Activated naive CD8-positive, alpha-beta T cell treated with anti-CD3 and anti-CD28 coated beads, Interleukin-2, amount 50 U/mL, for 24 hours (primary cell): ENCODE measurements around the gene INSR.

Source experiments
- ATAC-seq: fragments of 150-1000 bp; cut with Tn5 transposase; one replicate; pipeline ENCODE4 v1.10.0; 2021
- DNase-seq: peaks from one replicate; pipeline ENCODE4 v3.0.0; 2021
- H3K27ac Mint-ChIP-seq: one replicate; pipeline ENCODE4 v1.8.0; 2021; ENCODE audit warnings: mild to moderate bottlenecking, mixed read lengths
- H3K27me3 Mint-ChIP-seq: one replicate; pipeline ENCODE4 v1.8.0; 2021; ENCODE audit warnings: mixed read lengths
- H3K36me3 Mint-ChIP-seq: one replicate; pipeline ENCODE4 v1.8.0; 2021; ENCODE audit warnings: low read depth, mixed read lengths
- H3K4me1 Mint-ChIP-seq: one replicate; pipeline ENCODE4 v1.8.0; 2021; ENCODE audit warnings: mixed read lengths
- H3K4me3 Mint-ChIP-seq: one replicate; pipeline ENCODE4 v1.8.0; 2021; ENCODE audit warnings: mild to moderate bottlenecking, moderate library complexity, mixed read lengths
- H3K9me3 Mint-ChIP-seq: one replicate; pipeline ENCODE4 v1.8.0; 2021; ENCODE audit warnings: mixed read lengths

The INSR gene

DNA sequence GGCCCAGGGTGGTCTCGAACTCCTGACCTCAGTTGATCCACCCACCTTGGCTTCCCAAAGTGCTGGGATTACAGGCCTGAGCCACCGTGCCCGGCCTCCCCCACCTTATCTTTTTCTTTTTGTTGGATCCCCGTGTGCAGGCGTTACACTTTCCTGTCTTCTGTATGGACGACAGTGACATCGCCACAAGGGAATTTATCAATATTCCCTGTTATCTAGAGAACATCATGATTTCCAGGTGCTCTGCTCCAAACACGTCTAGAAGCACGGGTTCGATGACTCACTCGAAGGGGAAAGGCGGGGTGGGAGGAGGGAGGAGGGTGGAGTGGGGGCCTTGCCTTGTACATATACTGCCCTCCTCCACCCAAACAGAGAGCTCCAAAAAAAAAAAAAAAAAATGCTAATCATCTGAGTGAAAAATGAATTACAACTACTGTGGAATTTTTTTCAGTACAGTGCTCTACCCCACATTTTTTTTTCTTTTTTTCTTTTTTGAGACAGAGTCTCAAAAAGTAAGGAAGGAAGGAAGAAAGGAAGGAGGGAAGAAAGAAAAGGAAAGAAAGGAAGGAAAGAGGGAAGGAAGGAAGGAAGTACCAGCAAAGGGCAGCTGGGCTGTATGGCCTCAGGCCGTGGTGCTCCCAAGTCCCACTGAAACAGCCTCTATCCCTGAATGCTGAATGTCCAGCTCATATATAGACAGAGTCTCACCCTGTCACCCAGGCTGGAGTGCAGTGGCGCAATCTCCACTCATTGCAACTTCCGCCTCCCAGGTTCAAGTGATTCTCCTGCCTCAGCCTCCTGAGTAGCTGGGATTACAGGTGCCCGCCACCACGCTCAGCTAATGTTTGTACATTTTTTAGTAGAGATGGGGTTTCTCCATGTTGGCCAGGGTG, 36.8 kb downstream of the INSR start:
- no peaks in the 10 kb centered on the region for H3K9me3 Mint-ChIP-seq
- ATAC-seq (no peak), DNase-seq (no peak)
- H3K27me3 Mint-ChIP-seq: no peaks in the 10 kb centered on the region
- no peak overlapping the region for H3K27ac Mint-ChIP-seq
- H3K4me1 Mint-ChIP-seq: no peaks in the 10 kb centered on the region
- H3K36me3 Mint-ChIP-seq: no peaks in the 10 kb centered on the region
- no peak overlapping the region for H3K4me3 Mint-ChIP-seq

DNA sequence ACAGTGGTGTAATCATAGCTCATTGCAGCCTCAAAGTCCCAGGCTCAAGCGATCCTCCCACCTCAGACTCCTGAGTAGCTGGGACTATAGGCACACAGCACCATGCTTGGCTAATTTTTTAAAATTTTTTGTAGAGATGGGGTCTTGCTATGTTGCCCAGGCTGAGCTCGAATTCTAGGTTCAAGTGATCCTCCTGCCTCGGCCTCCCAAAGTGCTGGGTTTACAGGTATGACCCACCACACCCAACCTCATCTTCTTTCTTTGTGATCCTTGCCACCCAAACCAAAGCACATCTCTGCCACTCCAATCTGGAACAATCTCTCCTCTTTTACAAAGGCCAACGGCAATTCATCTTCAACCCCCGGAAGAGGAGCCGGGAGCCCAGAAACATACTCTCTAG, 38.6 kb downstream of the INSR start:
- H3K4me3 Mint-ChIP-seq: no peak overlapping the region
- no peaks in the 10 kb centered on the region for H3K36me3 Mint-ChIP-seq
- no peak for DNase-seq
- H3K27me3 Mint-ChIP-seq: no peaks in the 10 kb centered on the region
- no peaks in the 10 kb centered on the region for H3K9me3 Mint-ChIP-seq
- H3K4me1 Mint-ChIP-seq: no peaks in the 10 kb centered on the region
- no peak for ATAC-seq
- H3K27ac Mint-ChIP-seq: no peak overlapping the region

DNA sequence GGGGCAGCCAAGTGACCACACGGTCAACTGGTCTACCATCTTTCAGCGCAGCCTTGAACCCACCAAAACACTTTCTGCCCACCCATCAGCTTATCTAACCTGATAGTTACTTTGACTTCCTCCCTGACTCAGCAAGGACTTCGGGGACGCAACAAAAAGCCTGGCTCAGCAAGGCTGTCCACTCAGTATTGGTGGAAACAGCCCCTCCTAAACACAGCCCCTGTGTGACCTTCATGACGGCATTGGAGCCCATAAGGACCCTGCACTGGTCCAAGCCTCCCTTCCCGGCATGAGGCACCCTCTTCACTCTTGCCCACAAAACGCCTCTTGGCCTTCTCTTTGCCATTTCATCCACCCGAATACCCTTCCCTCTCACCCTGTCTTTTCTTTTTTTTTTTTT, 39.1 kb downstream of the INSR start:
- Mint-ChIP-seq H3K27ac (no peak overlapping the region), H3K36me3 (no peaks in the 10 kb centered on the region), H3K9me3 (no peaks in the 10 kb centered on the region), H3K4me3 (no peak overlapping the region), H3K4me1 (no peaks in the 10 kb centered on the region), H3K27me3 (no peaks in the 10 kb centered on the region)
- DNase-seq (no peak), ATAC-seq (no peak)

- Mint-ChIP-seq H3K4me1 (no peaks in the 10 kb centered on the region), H3K4me3 (no peak overlapping the region), H3K9me3 (no peaks in the 10 kb centered on the region), H3K27me3 (peaks cover 2% of the 10 kb centered on the region), H3K36me3 (no peaks in the 10 kb centered on the region), H3K27ac (no peak overlapping the region)
- DNase-seq (no peak), ATAC-seq (no peak)
Observed at GRCh38 chr19:7254590-7254989, 39.6 kb downstream of the INSR start.

DNA sequence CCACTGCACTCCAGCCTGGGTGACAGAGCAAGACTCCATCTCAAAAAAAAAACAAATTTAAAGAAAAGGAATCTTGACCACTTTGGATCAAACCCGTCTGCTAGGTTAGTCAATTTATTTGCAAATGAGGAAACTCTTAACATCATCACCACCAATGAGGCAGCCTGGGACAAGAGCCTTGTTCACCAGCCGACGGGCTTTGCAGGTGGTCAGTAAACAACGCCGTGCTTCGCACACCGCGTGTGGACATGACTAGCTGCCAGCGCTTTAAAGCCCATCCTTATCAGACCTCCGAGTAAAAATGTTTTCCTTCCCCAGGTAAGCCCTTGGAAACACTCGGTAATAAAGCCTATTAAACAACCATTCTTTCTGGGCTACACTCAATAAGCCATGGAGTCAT, 41.9 kb downstream of the INSR start:
- Mint-ChIP-seq H3K4me3 (no peak overlapping the region), H3K4me1 (no peaks in the 10 kb centered on the region), H3K27me3 (peaks cover 4% of the 10 kb centered on the region), H3K27ac (no peak overlapping the region), H3K36me3 (no peaks in the 10 kb centered on the region), H3K9me3 (no peaks in the 10 kb centered on the region)
- ATAC-seq (no peak), DNase-seq (no peak)

- H3K4me1 Mint-ChIP-seq: no peaks in the 10 kb centered on the region
- no peak overlapping the region for H3K27ac Mint-ChIP-seq
- H3K27me3 Mint-ChIP-seq: peaks cover 4% of the 10 kb centered on the region
- ATAC-seq: no peak
- no peak for DNase-seq
- no peak overlapping the region for H3K4me3 Mint-ChIP-seq
- H3K36me3 Mint-ChIP-seq: peaks cover 2% of the 10 kb centered on the region
- no peaks in the 10 kb centered on the region for H3K9me3 Mint-ChIP-seq
Observed at GRCh38 chr19:7251494-7251893, 42.7 kb downstream of the INSR start.

- Mint-ChIP-seq H3K9me3 (peaks cover 3% of the 10 kb centered on the region), H3K4me3 (no peak overlapping the region), H3K27me3 (peaks cover 4% of the 10 kb centered on the region), H3K27ac (no peak overlapping the region), H3K4me1 (no peaks in the 10 kb centered on the region), H3K36me3 (peaks cover 2% of the 10 kb centered on the region)
- DNase-seq (no peak), ATAC-seq (no peak)
Observed at GRCh38 chr19:7250951-7251350, 43.3 kb downstream of the INSR start.

- Mint-ChIP-seq H3K4me1 (no peaks in the 10 kb centered on the region), H3K36me3 (peaks cover 2% of the 10 kb centered on the region), H3K27ac (no peak overlapping the region)
Observed at GRCh38 chr19:7250057-7250596, 44.1 kb downstream of the INSR start.

DNA sequence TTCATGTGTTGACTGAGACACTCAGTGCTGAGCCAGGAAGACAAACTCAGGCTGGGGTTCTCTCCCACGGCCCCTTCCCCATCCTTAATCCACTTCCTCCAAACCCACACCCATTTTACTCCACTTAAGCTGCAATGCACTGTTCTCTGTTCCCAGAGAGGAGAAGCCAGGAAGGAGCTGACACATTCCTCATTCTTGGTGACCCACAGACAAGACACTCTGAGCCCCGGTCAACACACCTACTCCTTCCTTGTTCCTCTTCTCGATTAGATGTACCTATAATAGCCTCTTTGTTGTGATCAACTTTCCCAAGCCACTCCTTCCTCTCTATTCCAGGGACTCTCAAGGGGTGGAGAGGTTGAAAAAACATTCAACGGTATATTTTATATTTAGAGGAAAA, 47.1 kb downstream of the INSR start:
- Mint-ChIP-seq H3K36me3 (peaks cover 2% of the 10 kb centered on the region), H3K27ac (no peak overlapping the region), H3K27me3 (peaks cover 4% of the 10 kb centered on the region), H3K4me1 (no peaks in the 10 kb centered on the region), H3K9me3 (peaks cover 4% of the 10 kb centered on the region), H3K4me3 (no peak overlapping the region)
- ATAC-seq (no peak), DNase-seq (no peak)

More at GRCh38 chr19:7250057-7250596, 44.1 kb downstream of the INSR start:
- Mint-ChIP-seq H3K27me3 (peaks cover 4% of the 10 kb centered on the region), H3K4me3 (no peak overlapping the region), H3K9me3 (peaks cover 4% of the 10 kb centered on the region)
- DNase-seq (no peak), ATAC-seq (no peak)

DNA sequence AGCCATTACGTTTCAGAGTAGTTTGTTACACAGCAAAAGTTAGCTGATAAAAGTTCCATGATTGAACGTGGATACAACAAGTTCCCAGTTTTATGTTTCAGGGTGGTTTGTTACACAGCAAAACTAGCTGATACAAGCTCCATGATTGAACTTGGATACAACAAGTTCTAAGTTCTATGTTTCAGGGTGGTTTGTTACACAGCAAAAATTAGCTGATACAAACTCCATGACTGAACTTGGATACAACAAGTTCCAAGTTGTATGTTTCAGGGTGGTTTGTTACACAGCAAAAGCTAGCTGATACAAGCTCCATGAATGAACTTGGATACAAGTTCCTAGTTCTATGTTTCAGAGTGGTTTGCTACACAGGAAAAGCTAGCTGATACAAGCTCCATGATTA, 47.6 kb downstream of the INSR start:
- Mint-ChIP-seq H3K36me3 (peaks cover 2% of the 10 kb centered on the region), H3K4me1 (no peaks in the 10 kb centered on the region), H3K4me3 (no peak overlapping the region), H3K27ac (no peak overlapping the region), H3K9me3 (peaks cover 4% of the 10 kb centered on the region), H3K27me3 (peaks cover 4% of the 10 kb centered on the region)
- DNase-seq: no peak
- no peak for ATAC-seq

DNA sequence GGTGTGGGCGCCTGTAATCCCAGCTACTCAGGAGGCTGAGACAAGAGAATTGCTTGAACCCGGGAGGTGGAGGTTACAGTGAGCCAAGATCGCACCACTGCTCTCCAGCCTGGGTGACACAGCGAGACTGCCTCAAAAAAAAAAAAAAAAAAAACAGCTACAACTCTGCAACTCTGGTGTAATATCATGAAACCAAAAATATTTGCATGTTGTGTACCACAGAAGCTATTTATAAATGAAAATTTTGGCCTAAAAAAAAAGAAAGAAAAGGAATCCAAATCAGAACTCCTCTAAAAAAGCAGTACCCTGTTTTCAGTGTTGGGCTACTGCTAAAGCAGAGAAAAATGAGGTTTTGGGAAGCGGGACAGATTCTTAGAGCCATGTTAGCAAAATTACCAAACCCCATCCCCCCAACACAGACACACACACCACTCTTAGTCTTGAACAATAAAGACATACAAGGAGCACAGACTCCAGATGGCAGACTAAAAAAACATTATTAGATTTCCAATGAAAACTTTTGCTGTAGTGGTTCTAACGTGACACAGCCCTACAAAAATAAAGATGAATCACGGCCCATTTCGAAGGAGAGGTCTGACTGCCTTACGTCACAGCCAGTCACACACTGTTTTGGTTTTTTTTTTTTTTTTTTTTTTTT, 51.5 kb downstream of the INSR start:
- no peak overlapping the region for H3K4me3 Mint-ChIP-seq

GRCh38 chr19:7238051-7238450, 56.2 kb downstream of the INSR start:
- peaks cover 7% of the 10 kb centered on the region for H3K9me3 Mint-ChIP-seq
- H3K4me1 Mint-ChIP-seq: no peaks in the 10 kb centered on the region
- H3K27me3 Mint-ChIP-seq: no peaks in the 10 kb centered on the region
- DNase-seq (no peak), ATAC-seq (no peak)
- H3K4me3 Mint-ChIP-seq: no peak overlapping the region
- no peak overlapping the region for H3K27ac Mint-ChIP-seq
- H3K36me3 Mint-ChIP-seq: peaks cover 2% of the 10 kb centered on the region

More for the DNA sequence above, 51.5 kb downstream of the INSR start:
- Mint-ChIP-seq H3K27me3 (no peaks in the 10 kb centered on the region), H3K9me3 (peaks cover 11% of the 10 kb centered on the region), H3K27ac (no peak overlapping the region), H3K36me3 (peaks cover 4% of the 10 kb centered on the region), H3K4me1 (no peaks in the 10 kb centered on the region)
- DNase-seq (no peak), ATAC-seq (no peak)

DNA sequence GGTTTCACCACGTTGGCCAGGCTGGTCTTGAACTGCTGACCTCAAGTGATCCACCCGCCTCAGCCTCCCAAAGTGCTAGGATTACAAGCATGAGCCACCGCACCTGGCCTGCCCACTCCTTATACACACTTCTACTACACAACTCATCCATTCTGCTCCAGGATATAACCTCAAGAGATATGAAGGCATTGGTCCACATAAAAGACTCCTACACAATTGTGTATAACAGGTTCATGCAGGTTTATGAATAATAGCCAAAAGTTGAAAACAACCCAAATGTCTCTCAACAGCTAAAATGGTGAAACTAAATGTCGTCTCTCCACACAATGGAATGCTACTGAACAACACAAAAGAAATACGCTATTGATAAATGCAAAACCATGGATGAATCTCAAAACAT, 58.1 kb downstream of the INSR start:
- Mint-ChIP-seq H3K27ac (no peak overlapping the region), H3K4me3 (no peak overlapping the region)
- ATAC-seq: no peak

DNA sequence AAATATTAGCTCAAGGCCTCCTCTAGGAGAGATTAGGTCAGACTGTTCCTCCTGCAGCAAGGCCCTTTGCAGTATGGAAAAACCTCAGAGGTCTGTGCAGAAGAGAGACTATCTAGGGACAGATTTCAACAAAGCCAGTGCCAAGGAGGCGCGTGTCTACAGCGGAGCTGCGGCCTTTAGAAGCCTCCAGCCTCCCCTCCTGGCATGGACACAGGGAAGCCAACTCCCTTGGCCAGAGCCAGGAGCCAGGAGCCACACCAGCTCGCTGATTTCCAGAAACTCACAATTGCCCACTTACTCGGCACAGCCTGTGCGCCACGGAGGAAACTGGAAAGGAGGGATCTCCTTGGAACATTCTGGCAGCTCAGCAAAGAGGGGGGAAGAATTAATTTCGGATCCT, 63.4 kb downstream of the INSR start:
- Mint-ChIP-seq H3K27ac (no peak overlapping the region), H3K4me1 (peaks cover 2% of the 10 kb centered on the region), H3K36me3 (no peaks in the 10 kb centered on the region), H3K4me3 (no peak overlapping the region), H3K27me3 (no peaks in the 10 kb centered on the region), H3K9me3 (no peaks in the 10 kb centered on the region)
- DNase-seq (no peak), ATAC-seq (no peak)

More for the DNA sequence above, 58.1 kb downstream of the INSR start:
- no peaks in the 10 kb centered on the region for H3K4me1 Mint-ChIP-seq
- no peak for DNase-seq
- H3K36me3 Mint-ChIP-seq: peaks cover 2% of the 10 kb centered on the region
- H3K9me3 Mint-ChIP-seq: peaks cover 7% of the 10 kb centered on the region
- H3K27me3 Mint-ChIP-seq: no peaks in the 10 kb centered on the region

GRCh38 chr19:7229735-7230134, 64.5 kb downstream of the INSR start:
- ATAC-seq (no peak), DNase-seq (no peak)
- no peak overlapping the region for H3K27ac Mint-ChIP-seq
- no peaks in the 10 kb centered on the region for H3K9me3 Mint-ChIP-seq
- peaks cover 7% of the 10 kb centered on the region for H3K4me1 Mint-ChIP-seq
- H3K4me3 Mint-ChIP-seq: no peak overlapping the region
- H3K27me3 Mint-ChIP-seq: peaks cover 5% of the 10 kb centered on the region
- no peaks in the 10 kb centered on the region for H3K36me3 Mint-ChIP-seq
